HS-5 (cell line): ENCODE measurements around the gene C10orf62.
"Not testable (repeated sequence)": the region's sequence is repeated elsewhere in the genome, so short reads cannot be mapped to it uniquely, and the experiment has no call there.

Experiments used
- DNase-seq: peaks from one replicate; pipeline ENCODE4 v3.0.0-alpha.2; 2012; ENCODE audit warnings: low read depth

The C10orf62 gene

DNA sequence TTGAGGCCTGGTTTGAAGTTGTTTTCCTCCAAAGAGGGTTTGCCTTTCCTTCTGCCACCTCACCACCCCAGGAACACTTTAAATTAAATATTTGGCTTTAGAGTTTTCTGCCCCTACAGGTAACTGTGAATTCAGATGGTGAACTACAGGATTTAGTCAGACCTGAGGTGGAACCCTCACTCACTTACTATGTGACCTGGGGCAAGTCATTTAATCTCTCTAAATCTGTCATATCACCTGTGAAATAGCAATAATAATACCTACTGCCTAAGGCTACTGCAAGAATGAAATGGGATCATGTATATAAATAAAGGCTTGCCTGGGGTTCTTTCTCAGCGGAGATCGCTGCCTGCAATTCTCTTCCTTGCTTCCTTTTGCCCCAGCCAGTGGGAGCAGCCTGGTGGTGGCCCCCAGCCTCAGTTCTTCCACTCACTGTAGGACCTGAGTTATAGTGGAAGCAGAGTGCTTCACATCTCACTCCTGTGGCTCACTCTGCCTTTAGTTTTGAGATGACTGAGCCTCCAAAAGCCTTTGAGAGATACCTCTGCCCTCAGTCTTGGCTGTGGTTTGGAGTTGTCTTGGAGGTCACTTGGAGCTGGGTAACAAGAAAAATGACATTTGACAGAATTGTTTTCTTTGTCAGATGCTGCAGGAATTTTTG, 23.1 kb upstream of the C10orf62 start:
- no peak for DNase-seq

DNA sequence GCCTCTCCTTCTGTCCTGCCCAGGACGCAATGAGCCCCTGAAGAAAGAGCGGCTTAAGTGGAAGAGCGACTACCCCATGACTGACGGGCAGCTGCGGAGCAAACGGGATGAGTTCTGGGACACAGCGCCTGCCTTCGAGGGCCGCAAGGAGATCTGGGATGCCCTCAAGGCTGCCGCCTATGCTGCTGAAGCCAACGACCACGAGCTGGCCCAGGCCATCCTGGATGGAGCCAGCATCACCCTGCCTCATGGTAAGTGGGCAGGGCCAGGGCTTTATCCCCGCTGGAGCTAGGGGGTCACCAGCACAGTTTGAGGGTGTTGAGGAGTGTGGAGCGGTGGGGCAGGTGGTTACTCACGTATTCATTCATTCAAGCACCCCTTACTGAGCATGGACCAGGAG, 21.6 kb upstream of the C10orf62 start:
- DNase-seq = no peak

GRCh38 chr10:97570146-97570788, 19.3 kb upstream of the C10orf62 start:
- DNase-seq = no peak

GRCh38 chr10:97570789-97571471, 18.6 kb upstream of the C10orf62 start:
- DNase-seq = no peak

DNA sequence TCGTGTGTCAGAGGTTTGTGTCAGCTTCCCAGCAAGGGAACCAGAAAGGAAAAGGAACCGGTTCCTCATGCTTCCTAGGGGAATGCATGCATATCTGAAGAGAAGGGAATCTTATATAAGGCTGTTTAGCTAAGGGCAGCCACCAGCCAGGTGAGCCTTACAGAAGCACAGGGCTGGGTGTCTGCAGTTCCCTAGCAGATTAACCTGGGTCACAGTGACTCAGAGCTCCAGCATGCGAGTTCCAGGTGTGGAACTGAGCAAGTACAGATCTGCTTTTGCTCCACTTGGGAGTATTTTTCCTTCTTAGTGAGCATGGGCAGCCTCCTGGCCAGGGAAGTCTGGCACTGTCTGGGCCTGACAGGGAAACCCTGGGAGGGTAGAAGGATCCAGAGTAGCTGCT, 17.9 kb upstream of the C10orf62 start:
- DNase-seq = no peak

GRCh38 chr10:97572214-97572989, 17.1 kb upstream of the C10orf62 start, which contains the start of gene ANKRD2:
Gene ANKRD2, plus strand, starts transcription at chr10:97572779. Its CDS starts 10 bp downstream, at chr10:97572789.
- DNase-seq = no peak

- DNase-seq = no peak
These were observed 16.5 kb upstream of the C10orf62 start for GRCh38 chr10:97573021-97573420.

- DNase-seq = no peak
These were observed 15.8 kb upstream of the C10orf62 start for GRCh38 chr10:97573672-97574071.

DNA sequence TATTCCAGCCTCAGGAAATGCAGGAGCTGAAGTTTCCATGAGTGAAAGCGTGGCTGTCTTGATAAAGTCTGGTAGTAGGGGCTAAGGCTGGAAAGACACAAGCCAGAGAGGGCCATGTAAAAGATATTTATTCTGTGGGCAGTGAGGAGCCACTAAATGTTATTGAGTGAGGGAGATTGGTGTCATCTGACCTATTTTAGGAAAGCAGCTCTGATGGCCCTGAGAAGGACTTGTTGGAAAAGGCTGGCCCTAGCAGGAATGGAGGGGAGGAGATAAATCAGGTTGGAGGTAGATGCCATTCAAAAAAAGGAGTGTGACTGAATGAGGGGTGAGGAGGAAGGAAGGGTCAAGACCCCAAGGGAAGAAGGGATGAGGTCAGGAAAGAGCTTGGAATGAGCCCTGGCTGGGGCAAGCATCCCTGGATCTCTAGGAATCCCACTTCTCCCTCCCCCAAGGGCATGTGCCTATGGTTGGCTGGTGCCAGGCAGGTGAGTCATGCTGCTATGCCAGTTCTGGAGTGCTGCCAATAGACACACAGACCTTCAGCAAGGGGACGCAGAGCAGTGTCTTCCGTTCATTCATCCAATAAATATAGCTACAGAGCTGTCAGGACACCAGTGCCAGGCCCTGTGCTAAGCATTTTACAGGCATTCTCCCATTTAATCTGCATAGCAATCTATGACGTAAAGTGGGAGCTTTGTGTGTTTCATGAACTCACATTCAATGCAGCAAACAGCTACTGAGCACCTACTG, 15.0 kb upstream of the C10orf62 start:
- peak; percentile 75 for DNase-seq

- DNase-seq = no peak
These were observed 14.3 kb upstream of the C10orf62 start for GRCh38 chr10:97575127-97575668.

- DNase-seq = not testable (repeated sequence)
These were observed 13.0 kb upstream of the C10orf62 start for GRCh38 chr10:97576487-97576886.

DNA sequence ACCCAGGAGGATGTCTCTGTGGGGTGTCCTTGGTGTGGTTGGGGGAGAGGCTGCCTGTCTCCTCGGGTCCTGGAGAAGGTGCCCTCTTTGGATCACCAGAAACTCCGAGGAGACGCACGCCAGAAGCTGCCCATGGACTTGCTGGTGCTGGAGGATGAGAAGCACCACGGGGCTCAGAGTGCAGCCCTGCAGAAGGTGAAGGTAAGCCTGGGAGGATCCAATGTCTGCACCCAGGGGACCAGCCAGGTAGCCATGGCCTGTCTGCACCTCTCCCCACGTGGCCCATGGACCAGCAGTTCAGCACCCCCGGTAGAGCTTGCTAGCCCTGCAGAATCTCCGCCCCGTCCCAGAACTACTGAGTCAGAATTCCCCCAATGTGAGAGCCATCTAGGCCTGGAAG, 11.8 kb upstream of the C10orf62 start:
- DNase-seq = no peak

DNA sequence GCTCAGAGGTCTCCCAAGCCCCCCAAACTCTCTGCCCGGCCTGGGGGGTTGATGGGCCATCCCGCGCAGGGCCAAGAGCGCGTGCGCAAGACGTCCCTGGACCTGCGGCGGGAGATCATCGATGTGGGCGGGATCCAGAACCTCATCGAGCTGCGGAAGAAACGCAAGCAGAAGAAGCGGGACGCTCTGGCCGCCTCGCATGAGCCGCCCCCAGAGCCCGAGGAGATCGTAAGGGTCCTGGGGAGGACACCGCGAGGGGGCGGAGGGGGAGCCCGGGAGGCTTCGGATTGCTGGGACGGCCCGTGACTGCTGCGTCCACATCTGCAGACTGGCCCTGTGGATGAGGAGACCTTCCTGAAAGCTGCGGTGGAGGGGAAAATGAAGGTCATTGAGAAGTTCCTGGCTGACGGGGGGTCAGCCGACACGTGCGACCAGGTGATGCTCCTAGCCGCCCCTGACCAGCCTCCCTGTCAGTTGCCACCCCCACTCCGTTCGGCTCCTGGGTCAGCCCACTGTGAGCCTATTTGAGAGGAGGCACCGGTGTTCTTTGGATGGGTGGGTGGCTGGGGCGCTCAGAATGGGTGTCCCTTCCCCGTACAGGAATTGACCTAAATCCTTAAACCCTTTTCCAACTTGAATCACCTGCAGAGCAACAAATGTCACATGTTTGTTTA, 11.2 kb upstream of the C10orf62 start:
- DNase-seq = no peak

DNA sequence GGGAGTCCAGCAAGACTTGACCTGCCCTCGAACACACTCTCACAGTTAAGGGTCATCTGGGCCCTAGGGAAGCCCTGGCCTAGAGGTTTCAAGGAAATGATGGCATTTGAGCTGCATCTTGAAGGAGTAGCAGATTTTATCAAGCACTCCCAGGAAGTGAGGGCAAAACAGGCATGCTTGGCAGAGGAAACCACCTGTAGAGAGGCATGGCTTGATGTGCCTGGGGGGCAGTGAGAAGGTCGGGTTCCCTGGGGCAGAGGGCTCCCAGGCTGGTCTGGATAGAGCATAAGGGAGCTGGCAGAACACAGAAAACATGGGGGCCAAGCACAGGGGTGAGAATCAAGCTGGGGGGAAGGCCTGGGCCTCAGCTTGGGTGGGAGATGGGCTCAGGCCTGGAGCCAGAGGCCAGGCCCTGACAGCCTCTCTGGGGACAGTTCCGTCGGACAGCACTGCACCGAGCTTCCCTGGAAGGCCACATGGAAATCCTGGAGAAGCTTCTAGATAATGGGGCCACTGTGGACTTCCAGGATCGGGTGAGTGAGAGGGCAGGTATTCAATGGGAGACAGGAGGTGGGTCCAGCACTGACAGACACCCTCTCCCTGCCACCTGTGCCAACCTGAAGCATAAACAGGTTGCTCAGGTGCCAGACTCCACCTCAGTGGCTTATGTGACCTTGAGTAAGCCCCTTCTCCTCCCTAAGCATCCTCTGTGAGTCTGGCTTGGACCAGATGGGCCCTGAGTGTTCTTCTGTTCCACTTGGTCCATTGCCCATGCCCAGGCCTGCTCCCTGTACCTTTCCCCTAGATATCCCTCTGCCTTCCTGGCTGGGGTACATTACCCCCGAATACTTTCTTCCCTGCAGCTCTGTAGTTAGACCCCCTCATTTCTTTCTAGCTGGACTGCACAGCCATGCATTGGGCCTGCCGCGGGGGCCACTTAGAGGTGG, 8.8 kb upstream of the C10orf62 start:
- DNase-seq = no peak

DNA sequence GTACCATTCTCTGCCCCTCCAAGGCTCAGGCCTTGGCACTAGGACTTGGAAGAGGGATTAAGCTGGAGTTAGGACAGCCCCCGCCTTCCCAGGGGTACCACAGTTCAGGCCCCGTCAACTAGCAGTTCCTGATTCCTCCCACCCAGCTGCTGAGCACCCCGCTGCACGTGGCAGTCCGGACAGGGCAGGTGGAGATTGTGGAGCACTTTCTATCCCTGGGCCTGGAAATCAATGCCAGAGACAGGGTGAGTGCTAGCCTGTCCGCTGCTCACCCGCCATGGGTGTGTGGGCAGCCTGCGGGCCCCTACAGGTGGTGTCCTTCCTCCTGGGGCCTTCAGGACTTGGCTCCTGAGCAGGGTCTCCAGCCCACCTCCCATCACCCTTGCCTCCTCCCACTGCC, 7.4 kb upstream of the C10orf62 start:
- DNase-seq = no peak

- DNase-seq = no peak
These were observed 6.0 kb upstream of the C10orf62 start for GRCh38 chr10:97583476-97583875.

GRCh38 chr10:97584060-97584797, 5.3 kb upstream of the C10orf62 start, which contains the start of gene HOGA1:
Gene HOGA1, plus strand, starts transcription at chr10:97584389. Its CDS starts 315 bp downstream, at chr10:97584704.
- DNase-seq = no peak

- no peak for DNase-seq
These were observed 4.6 kb upstream of the C10orf62 start for GRCh38 chr10:97584798-97585438.
